CD4-positive, CD25-positive, alpha-beta regulatory T cell (primary cell): ENCODE data around the gene SSU72. TPM values are rescaled to one million over a fixed set of nuclear protein-coding genes. Genes with fewer than 3 reads are reported as not detected.
"Not testable (repeated sequence)": the region's sequence is repeated elsewhere in the genome, so short reads cannot be mapped to it uniquely, and the experiment has no call there.

Source experiments
- ATAC-seq, 2 donors: fragments of 150-1000 bp; cut with Tn5 transposase; one replicate each; pipeline ENCODE4 v1.10.0; 2021; ENCODE audit warnings: low read depth in 2 of 2, moderate number of reproducible peaks in 2 of 2, moderate library complexity in 1 of 2
- DNase-seq, 3 donors: peaks; one replicate each; pipeline versions ENCODE4 v3.0.0 to v3.0.0-alpha.2; 2012 to 2022; ENCODE audit warnings: mixed read lengths in 1 of 3
- H3K27ac ChIP-seq: one replicate; pipeline ENCODE4 v1.7.0; 2013; ENCODE audit warnings: mild to moderate bottlenecking, low read length; ENCODE audit not compliant: insufficient read depth, poor library complexity, severe bottlenecking
- H3K27me3 ChIP-seq: one replicate; pipeline ENCODE4 v1.7.0; 2013; ENCODE audit warnings: low read length; ENCODE audit not compliant: control insufficient read depth, insufficient read depth
- H3K36me3 ChIP-seq: one replicate; pipeline ENCODE4 v1.7.0; 2013; ENCODE audit warnings: mild to moderate bottlenecking, low read length, moderate library complexity; ENCODE audit not compliant: control insufficient read depth, insufficient read depth
- H3K4me1 ChIP-seq: 2 replicates; pipeline ENCODE4 v1.7.0; 2013; ENCODE audit warnings: mild to moderate bottlenecking, low read length; ENCODE audit not compliant: insufficient read depth, control insufficient read depth, poor library complexity, severe bottlenecking
- H3K4me3 ChIP-seq: one replicate; pipeline ENCODE4 v1.7.0; 2013; ENCODE audit warnings: low read depth, mild to moderate bottlenecking, low read length, moderate library complexity
- H3K9me3 ChIP-seq, 2 experiments: 1 replicate in 1 of 2; 2 replicates in 1 of 2; pipeline ENCODE4 v1.7.0; 2013; ENCODE audit warnings: low read length in 2 of 2, mild to moderate bottlenecking in 1 of 2, moderate library complexity in 1 of 2; ENCODE audit not compliant: control insufficient read depth in 2 of 2
- H3K27ac Mint-ChIP-seq, 3 donors: one replicate each; pipeline ENCODE4 v1.8.0; 2020 to 2022; ENCODE audit warnings: mild to moderate bottlenecking in 3 of 3, mixed read lengths in 3 of 3, moderate library complexity in 2 of 3
- H3K27me3 Mint-ChIP-seq: one replicate; pipeline ENCODE4 v1.8.0; 2022; ENCODE audit warnings: mild to moderate bottlenecking, mixed read lengths
- H3K36me3 Mint-ChIP-seq: one replicate; pipeline ENCODE4 v1.8.0; 2020; ENCODE audit warnings: mixed read lengths
- H3K4me1 Mint-ChIP-seq, 4 donors: one replicate each; pipeline ENCODE4 v1.8.0; 2020 to 2022; ENCODE audit warnings: mixed read lengths in 4 of 4, mild to moderate bottlenecking in 1 of 4
- H3K4me3 Mint-ChIP-seq, 4 donors: one replicate each; pipeline ENCODE4 v1.8.0; 2020 to 2022; ENCODE audit warnings: mild to moderate bottlenecking in 4 of 4, mixed read lengths in 4 of 4, moderate library complexity in 3 of 4
- H3K9me3 Mint-ChIP-seq, 7 donors: one replicate each; pipeline ENCODE4 v1.8.0; 2020 to 2022; ENCODE audit warnings: mixed read lengths in 7 of 7, mild to moderate bottlenecking in 3 of 7, moderate library complexity in 2 of 7
- polyA plus RNA-seq, 4 donors: library from polyadenylated mRNA; unstranded; fragments of 300-500 nt; fragmentation: Illumina TruSeq; gene quantifications; one replicate each; pipeline ENCODE4 v1.2.3, GENCODE V29; 2021
- total RNA-seq: library from RNA; stranded (reverse); gene quantifications from one replicate; pipeline ENCODE4 v1.2.3, GENCODE V29; 2022

Gene SSU72
- total and polyA plus RNA-seq, 5 donors from 2014 or later, result 104 to 279 (median 201) TPM

DNA sequence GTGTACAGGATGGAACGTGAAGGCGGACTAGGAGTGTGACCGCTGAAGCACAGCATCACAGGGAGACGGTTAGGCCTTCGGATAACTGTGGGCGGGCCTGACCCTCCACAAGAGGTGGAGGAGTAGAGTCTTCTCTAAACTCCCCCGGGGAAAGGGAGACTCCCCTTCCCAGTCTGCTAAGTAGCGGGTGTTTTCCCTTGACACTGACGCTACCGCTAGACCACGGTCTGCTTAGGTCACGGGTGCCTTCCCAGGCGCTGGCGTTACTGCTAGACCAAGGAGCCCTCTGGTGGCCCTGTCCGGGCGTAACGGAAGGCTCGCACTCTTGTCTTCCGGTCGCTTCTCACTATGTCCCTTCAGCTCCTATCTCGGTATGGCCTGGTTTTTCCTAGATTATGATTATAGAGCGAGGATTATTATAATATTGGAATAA lies 69.3 kb downstream of the SSU72 start:
- ATAC-seq, result peak; percentile 34 to 39
- H3K27ac ChIP-seq, result peak overlapping the region; percentile 55
- H3K27me3 ChIP-seq, H3K36me3 ChIP-seq, H3K9me3 Mint-ChIP-seq, H3K4me3 ChIP-seq, H3K4me1 ChIP-seq, H3K27me3 Mint-ChIP-seq, H3K36me3 Mint-ChIP-seq, H3K9me3 ChIP-seq: not testable (repeated sequence)
- H3K27ac Mint-ChIP-seq, result peak overlapping the region; percentile 90 to 96 (median 94)
- peaks cover 4 to 20% (median 8%) of the 10 kb centered on the region in 4 donors for H3K4me1 Mint-ChIP-seq
- peak in 1 of 3 donors; percentile 13 for DNase-seq
- peak overlapping the region; percentile 81 to 91 (median 87) for H3K4me3 Mint-ChIP-seq

DNA sequence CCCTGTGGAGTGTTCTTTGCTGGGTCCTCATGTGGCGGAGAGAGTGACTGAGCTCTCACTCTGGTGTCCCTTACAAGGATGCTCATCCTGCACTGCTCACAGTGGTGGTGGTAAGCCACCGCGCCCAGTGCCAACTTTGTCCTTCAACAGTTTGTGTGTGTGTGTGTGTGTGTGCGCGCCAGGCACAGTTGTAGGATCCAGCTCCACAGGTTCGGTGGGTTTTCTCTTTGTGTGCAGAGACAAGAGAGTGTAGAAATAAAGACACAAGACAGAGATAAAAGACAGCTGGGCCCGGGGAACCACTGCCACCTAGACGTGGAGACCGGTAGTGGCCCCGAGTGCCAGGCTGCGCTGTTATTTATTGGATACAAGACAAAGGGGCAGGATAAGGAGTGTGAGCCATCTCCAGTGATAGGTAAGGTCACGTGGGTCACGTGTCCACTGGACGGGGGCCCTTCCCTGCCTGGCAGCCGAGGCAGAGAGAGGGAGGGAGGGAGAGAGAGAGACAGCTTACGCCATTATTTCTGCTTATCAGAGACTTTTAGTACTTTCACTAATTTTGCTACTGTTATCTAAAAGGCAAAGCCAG lies 69.8 kb downstream of the SSU72 start:
- ATAC-seq (peak; percentile 54 to 59), DNase-seq (peak; percentile 60 to 80 (median 75))
- not testable (repeated sequence) for H3K4me1 ChIP-seq, H3K36me3 ChIP-seq, H3K27me3 ChIP-seq, H3K27me3 Mint-ChIP-seq, H3K4me3 ChIP-seq, H3K9me3 ChIP-seq, H3K36me3 Mint-ChIP-seq, H3K9me3 Mint-ChIP-seq
- Mint-ChIP-seq H3K4me3 (peak overlapping the region; percentile 81 to 91 (median 87)), H3K27ac (peak overlapping the region; percentile 90 to 96 (median 94)), H3K4me1 (peaks cover 4 to 20% (median 8%) of the 10 kb centered on the region in 4 donors)
- peak overlapping the region; percentile 55 for H3K27ac ChIP-seq

DNA sequence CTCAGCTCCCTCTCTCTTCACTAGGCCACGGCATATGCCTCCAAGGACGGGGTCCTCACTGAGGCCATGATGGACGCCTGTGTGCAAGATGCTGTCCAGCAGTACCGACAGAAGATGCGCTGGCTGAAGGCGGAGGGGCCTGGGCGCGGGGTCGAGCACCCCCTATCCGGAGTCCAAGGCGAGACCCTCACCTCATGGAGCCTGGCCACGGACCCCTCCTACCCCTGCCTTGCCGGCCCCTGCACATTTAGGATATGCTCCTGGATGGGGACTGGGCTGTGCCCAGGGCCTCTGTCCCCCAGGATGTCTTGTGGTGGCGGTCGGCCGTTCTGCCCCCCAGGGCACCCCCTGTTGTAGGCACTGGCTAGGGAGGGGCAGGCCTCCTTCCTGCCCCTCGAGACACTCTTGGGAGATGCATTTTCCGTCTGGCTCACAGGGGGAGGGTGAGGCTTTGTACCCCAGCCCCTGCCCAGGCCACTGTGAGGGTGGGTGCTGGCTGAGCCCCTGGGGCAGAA lies 79.1 kb downstream of the SSU72 start:
- H3K4me1 Mint-ChIP-seq, H3K27ac Mint-ChIP-seq, DNase-seq, ATAC-seq, H3K9me3 Mint-ChIP-seq, H3K4me3 ChIP-seq, H3K4me1 ChIP-seq, H3K27me3 ChIP-seq, H3K4me3 Mint-ChIP-seq, H3K27ac ChIP-seq, H3K27me3 Mint-ChIP-seq: not testable (repeated sequence)
- peaks cover 17% of the 10 kb centered on the region for H3K36me3 Mint-ChIP-seq
- peaks cover 23% of the 10 kb centered on the region for H3K36me3 ChIP-seq
- H3K9me3 ChIP-seq, result peaks cover 0 to 13% of the 10 kb centered on the region in 2 experiments

DNA sequence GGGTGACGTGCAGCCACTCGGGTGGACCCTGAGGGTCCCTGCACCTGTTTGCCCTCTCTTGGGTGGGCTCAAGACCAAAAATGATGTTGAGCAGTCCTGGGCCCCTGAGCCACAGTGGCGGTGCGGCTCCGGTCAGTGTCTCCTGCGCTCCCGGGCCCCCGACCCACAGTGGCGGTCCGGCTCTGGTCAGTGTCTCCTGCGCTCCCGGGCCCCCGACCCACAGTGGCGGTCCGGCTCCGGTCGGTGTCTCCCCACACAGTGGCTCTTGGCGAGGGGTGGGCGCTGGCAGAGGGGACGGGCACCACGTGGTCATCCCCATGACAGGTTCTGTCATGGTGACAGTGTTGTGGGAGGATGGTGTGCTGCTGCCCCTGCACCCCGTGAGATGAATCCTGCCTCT lies 80.4 kb downstream of the SSU72 start:
- peaks cover 17% of the 10 kb centered on the region for H3K36me3 Mint-ChIP-seq
- not testable (repeated sequence) for DNase-seq, H3K4me3 ChIP-seq, H3K9me3 Mint-ChIP-seq, H3K27me3 ChIP-seq, H3K4me3 Mint-ChIP-seq, ATAC-seq, H3K27ac Mint-ChIP-seq, H3K4me1 Mint-ChIP-seq, H3K27me3 Mint-ChIP-seq, H3K27ac ChIP-seq, H3K4me1 ChIP-seq
- peaks cover 0 to 13% of the 10 kb centered on the region in 2 experiments for H3K9me3 ChIP-seq
- peaks cover 26% of the 10 kb centered on the region for H3K36me3 ChIP-seq

Other genes with a start within 250 kb of the SSU72 start
- gene TAS1R3, start 243.6 kb downstream of the SSU72 start, total RNA-seq, result 2.0 TPM
- gene TAS1R3, start 243.6 kb downstream of the SSU72 start, polyA plus RNA-seq, result under 1 TPM in 2 of 4 donors, not detected in 2; 0.06 to 0.11 TPM
- gene DVL1, start 225.4 kb downstream of the SSU72 start, total RNA-seq, result 40.0 TPM
- gene DVL1, start 225.4 kb downstream of the SSU72 start, polyA plus RNA-seq, result 1 to 10 TPM in 1 of 4 donors, under 1 TPM in 3; 0.43 to 1.1 (median 0.82) TPM
- 0.17 TPM for gene MXRA8, start 216.3 kb downstream of the SSU72 start, total RNA-seq
- gene MXRA8, start 216.3 kb downstream of the SSU72 start, polyA plus RNA-seq, result not detected
- 76.0 TPM for gene AURKAIP1, start 199.7 kb downstream of the SSU72 start, total RNA-seq
- gene AURKAIP1, start 199.7 kb downstream of the SSU72 start, polyA plus RNA-seq, result 100 to 1,000 TPM; 145 to 190 (median 164) TPM
- gene CCNL2, start 175.5 kb downstream of the SSU72 start, total RNA-seq, result 287 TPM
- 10 to 100 TPM; 17.6 to 24.6 (median 21.4) TPM for gene CCNL2, start 175.5 kb downstream of the SSU72 start, polyA plus RNA-seq
- 83.4 TPM for gene MRPL20, start 167.6 kb downstream of the SSU72 start, total RNA-seq
- gene MRPL20, start 167.6 kb downstream of the SSU72 start, polyA plus RNA-seq, result 100 to 1,000 TPM; 162 to 188 (median 178) TPM
- gene ANKRD65, start 153.6 kb downstream of the SSU72 start, total RNA-seq, result not detected
- under 1 TPM in 1 of 4 donors, not detected in 3; 0.14 TPM for gene ANKRD65, start 153.6 kb downstream of the SSU72 start, polyA plus RNA-seq
- not detected for gene VWA1, start 139.2 kb downstream of the SSU72 start, total RNA-seq
- not detected for gene VWA1, start 139.2 kb downstream of the SSU72 start, polyA plus RNA-seq
- gene ATAD3C, start 125.2 kb downstream of the SSU72 start, total RNA-seq, result 3.4 TPM
- gene ATAD3C, start 125.2 kb downstream of the SSU72 start, polyA plus RNA-seq, result 1 to 10 TPM in 3 of 4 donors, under 1 TPM in 1; 0.65 to 4.2 (median 2.3) TPM
- gene ATAD3B, start 103.1 kb downstream of the SSU72 start, total RNA-seq, result 39.4 TPM
- gene ATAD3B, start 103.1 kb downstream of the SSU72 start, polyA plus RNA-seq, result 1 to 10 TPM; 2.3 to 5.2 (median 3.0) TPM
- gene ATAD3A, start 62.7 kb downstream of the SSU72 start, total RNA-seq, result 20.0 TPM
- gene ATAD3A, start 62.7 kb downstream of the SSU72 start, polyA plus RNA-seq, result 1 to 10 TPM; 6.2 to 8.1 (median 7.5) TPM
- not detected for gene TMEM240, start 34.2 kb downstream of the SSU72 start, total RNA-seq
- gene TMEM240, start 34.2 kb downstream of the SSU72 start, polyA plus RNA-seq, result not detected
- gene FNDC10, start 25.3 kb upstream of the SSU72 start, total RNA-seq, result 0.96 TPM
- gene FNDC10, start 25.3 kb upstream of the SSU72 start, polyA plus RNA-seq, result under 1 TPM; 0.21 to 0.37 (median 0.29) TPM
- gene MIB2, start 40.6 kb upstream of the SSU72 start, total RNA-seq, result 58.2 TPM
- 10 to 100 TPM; 15.9 to 20.6 (median 19.0) TPM for gene MIB2, start 40.6 kb upstream of the SSU72 start, polyA plus RNA-seq
- gene MMP23B, start 57.3 kb upstream of the SSU72 start, total RNA-seq, result 4.1 TPM
- under 1 TPM in 2 of 4 donors, not detected in 2; 0.18 to 0.21 TPM for gene MMP23B, start 57.3 kb upstream of the SSU72 start, polyA plus RNA-seq
- gene CDK11B, start 84.1 kb upstream of the SSU72 start, total RNA-seq, result 47.2 TPM
- gene CDK11B, start 84.1 kb upstream of the SSU72 start, polyA plus RNA-seq, result 10 to 100 TPM in 1 of 4 donors, 1 to 10 TPM in 3; 9.3 to 11.3 (median 9.7) TPM
- 77.6 TPM for gene SLC35E2B, start 117.9 kb upstream of the SSU72 start, total RNA-seq
- gene SLC35E2B, start 117.9 kb upstream of the SSU72 start, polyA plus RNA-seq, result 10 to 100 TPM; 25.8 to 32.0 (median 30.6) TPM
- gene CDK11A, start 149.5 kb upstream of the SSU72 start, total RNA-seq, result 212 TPM
- 10 to 100 TPM; 10.2 to 30.4 (median 15.3) TPM for gene CDK11A, start 149.5 kb upstream of the SSU72 start, polyA plus RNA-seq
- gene NADK, start 203.6 kb upstream of the SSU72 start, total RNA-seq, result 52.6 TPM
- 10 to 100 TPM; 18.7 to 27.1 (median 21.2) TPM for gene NADK, start 203.6 kb upstream of the SSU72 start, polyA plus RNA-seq